Activated naive CD4-positive, alpha-beta T cell treated with anti-CD3 and anti-CD28 coated beads for 36 hours (primary cell): ENCODE results near the gene TMEM44. TPM values are rescaled to one million over a fixed set of nuclear protein-coding genes. Genes with fewer than 3 reads are reported as not detected.

Experiments used
- CTCF ChIA-PET: fragments of 350-600 bp; sonication (Branson Sonifier 250); formaldehyde crosslinking; loops from one replicate; lab custom pipeline; 2021; ENCODE audit warnings: antibody characterized with exemption; lab: Charles Lee
- DNase-seq: peaks from one replicate; pipeline ENCODE4 v3.0.0-alpha.2; 2020
- H3K27ac Mint-ChIP-seq: one replicate; pipeline ENCODE4 v1.8.0; 2021; ENCODE audit warnings: mild to moderate bottlenecking, mixed read lengths
- H3K27me3 Mint-ChIP-seq: one replicate; pipeline ENCODE4 v1.8.0; 2021; ENCODE audit warnings: low read depth, mixed read lengths
- H3K36me3 Mint-ChIP-seq: one replicate; pipeline ENCODE4 v1.8.0; 2021; ENCODE audit warnings: low read depth, mixed read lengths
- H3K4me1 Mint-ChIP-seq: one replicate; pipeline ENCODE4 v1.8.0; 2021; ENCODE audit warnings: low read depth, mixed read lengths
- H3K4me3 Mint-ChIP-seq: one replicate; pipeline ENCODE4 v1.8.0; 2021; ENCODE audit warnings: mild to moderate bottlenecking, moderate library complexity, mixed read lengths
- H3K9me3 Mint-ChIP-seq: one replicate; pipeline ENCODE4 v1.8.0; 2021; ENCODE audit warnings: mixed read lengths
- intact Hi-C: fragments of 100-400 bp; cut with micrococcal nuclease; formaldehyde crosslinking; loops from one replicate; pipeline ENCODE4 v1.15.1; 2023
- total RNA-seq, 2 experiments: library from RNA; stranded (reverse); gene quantifications; one replicate each; pipeline ENCODE4 v1.2.3, GENCODE V29; 2021

The TMEM44 gene
- total RNA-seq: 1 to 10 TPM in 1 of 2 experiments, under 1 TPM in 1; 0.93 to 1.7 TPM

GRCh38 chr3:194633349-194634004 is at the start of gene TMEM44:
Gene TMEM44, minus strand, starts transcription at chr3:194633419. Its CDS starts 204 bp downstream, at chr3:194633215.
- CTCF ChIA-PET: interaction anchor here (0.5 to 1.5 kb wide), 6 partner anchors 9 to 162 kb away, joined by 3 to 10 read pairs (median 4); no protein-coding TSS in a partner anchor
- intact Hi-C loops: loop anchor here (1.0 to 5.0 kb wide), 4 partner anchors 39 to 301 kb away; partner anchors contain the start of gene GP5
- H3K36me3 Mint-ChIP-seq: no peaks in the 10 kb centered on the region

GRCh38 chr3:194682694-194683310 is 49.6 kb upstream of the TMEM44 start:
- Mint-ChIP-seq H3K4me3 (no peak overlapping the region), H3K36me3 (no peaks in the 10 kb centered on the region), H3K4me1 (peaks cover 29% of the 10 kb centered on the region), H3K9me3 (no peaks in the 10 kb centered on the region), H3K27me3 (peaks cover 13% of the 10 kb centered on the region), H3K27ac (no peak overlapping the region)
- DNase-seq: peak; percentile 74
- intact Hi-C loops: loop anchor here (1.0 kb wide), 2 partner anchors 423 to 577 kb away; no protein-coding TSS in a partner anchor
- CTCF ChIA-PET: interaction anchor here (0.6 to 7.3 kb wide), 32 partner anchors 10 to 588 kb away, joined by 3 to 110 read pairs (median 4); partner anchors contain the start of genes LSG1 and XXYLT1

More at GRCh38 chr3:194633349-194634004, at the start of gene TMEM44:
- Mint-ChIP-seq H3K4me1 (peaks cover 6% of the 10 kb centered on the region), H3K4me3 (peak within 1 kb of the TSS; percentile 85), H3K27me3 (no peaks in the 10 kb centered on the region), H3K27ac (peak within 1 kb of the TSS; percentile 53), H3K9me3 (no peaks in the 10 kb centered on the region)
- peak; percentile 50 for DNase-seq

GRCh38 chr3:194682189-194682693 is 49.0 kb upstream of the TMEM44 start:
- H3K9me3 Mint-ChIP-seq: no peaks in the 10 kb centered on the region

GRCh38 chr3:194680888-194681615 is 47.8 kb upstream of the TMEM44 start:
- intact Hi-C loops: no loop called here
- Mint-ChIP-seq H3K36me3 (no peaks in the 10 kb centered on the region), H3K27me3 (peaks cover 7% of the 10 kb centered on the region), H3K27ac (no peak overlapping the region), H3K9me3 (no peaks in the 10 kb centered on the region), H3K4me1 (peaks cover 30% of the 10 kb centered on the region), H3K4me3 (no peak overlapping the region)
- DNase-seq: no peak
- CTCF ChIA-PET: interaction anchor here (0.6 to 7.3 kb wide), 4 partner anchors 8 to 581 kb away, joined by 4 to 110 read pairs (median 16); partner anchors contain the start of gene LSG1

More at GRCh38 chr3:194682189-194682693, 49.0 kb upstream of the TMEM44 start:
- no peak for DNase-seq
- H3K36me3 Mint-ChIP-seq: no peaks in the 10 kb centered on the region
- H3K4me1 Mint-ChIP-seq: peaks cover 27% of the 10 kb centered on the region
- H3K4me3 Mint-ChIP-seq: no peak overlapping the region
- CTCF ChIA-PET: interaction anchor here (0.6 to 7.3 kb wide), 30 partner anchors 9 to 588 kb away, joined by 3 to 110 read pairs (median 4); partner anchors contain the start of genes LSG1 and XXYLT1
- intact Hi-C loops: loop anchor here (1.0 kb wide), 2 partner anchors 424 to 578 kb away; no protein-coding TSS in a partner anchor
- H3K27me3 Mint-ChIP-seq: peaks cover 13% of the 10 kb centered on the region
- H3K27ac Mint-ChIP-seq: no peak overlapping the region

- Mint-ChIP-seq H3K36me3 (no peaks in the 10 kb centered on the region), H3K4me1 (peaks cover 31% of the 10 kb centered on the region), H3K27me3 (no peaks in the 10 kb centered on the region), H3K9me3 (no peaks in the 10 kb centered on the region), H3K4me3 (no peak overlapping the region), H3K27ac (no peak overlapping the region)
- CTCF ChIA-PET: no interaction called here
- no peak for DNase-seq
- intact Hi-C loops: loop anchor here (10.0 kb wide), 2 partner anchors 768 to 1408 kb away; partner anchors contain the start of genes ACAP2 and TFRC
Observed at GRCh38 chr3:194676471-194676870, 43.3 kb upstream of the TMEM44 start.

- peak overlapping the region; percentile 10 for H3K4me3 Mint-ChIP-seq
- CTCF ChIA-PET: interaction anchor here (6.4 kb wide), 1 partner anchor 9 kb away, joined by 110 read pairs; the partner anchor contains the start of gene FAM43A
- H3K36me3 Mint-ChIP-seq: no peaks in the 10 kb centered on the region
- H3K27me3 Mint-ChIP-seq: no peaks in the 10 kb centered on the region
- peak overlapping the region; percentile 76 for H3K27ac Mint-ChIP-seq
- intact Hi-C loops: loop anchor here (10.0 kb wide), 2 partner anchors 769 to 1409 kb away; partner anchors contain the start of genes ACAP2 and TFRC
- H3K4me1 Mint-ChIP-seq: peaks cover 38% of the 10 kb centered on the region
- no peak for DNase-seq
- no peaks in the 10 kb centered on the region for H3K9me3 Mint-ChIP-seq
Observed at GRCh38 chr3:194675680-194676079, 42.5 kb upstream of the TMEM44 start.

GRCh38 chr3:194675081-194675640 is 41.9 kb upstream of the TMEM44 start:
- peak overlapping the region; percentile 76 for H3K27ac Mint-ChIP-seq
- H3K36me3 Mint-ChIP-seq: no peaks in the 10 kb centered on the region
- peak; percentile 57 for DNase-seq
- no peaks in the 10 kb centered on the region for H3K9me3 Mint-ChIP-seq
- peaks cover 43% of the 10 kb centered on the region for H3K4me1 Mint-ChIP-seq
- intact Hi-C loops: loop anchor here (10.0 kb wide), 2 partner anchors 770 to 1410 kb away; partner anchors contain the start of genes ACAP2 and TFRC
- peak overlapping the region; percentile 10 for H3K4me3 Mint-ChIP-seq
- CTCF ChIA-PET: interaction anchor here (6.4 kb wide), 1 partner anchor 10 kb away, joined by 110 read pairs; the partner anchor contains the start of gene FAM43A
- no peaks in the 10 kb centered on the region for H3K27me3 Mint-ChIP-seq

- CTCF ChIA-PET: interaction anchor here (6.4 kb wide), 1 partner anchor 11 kb away, joined by 110 read pairs; the partner anchor contains the start of gene FAM43A
- intact Hi-C loops: loop anchor here (5.0 to 10.0 kb wide), 3 partner anchors 771 to 1411 kb away; partner anchors contain the start of genes ACAP2, PPP1R2 and TFRC
- peaks cover 47% of the 10 kb centered on the region for H3K4me1 Mint-ChIP-seq
- no peak for DNase-seq
- H3K9me3 Mint-ChIP-seq: no peaks in the 10 kb centered on the region
- peaks cover 1% of the 10 kb centered on the region for H3K36me3 Mint-ChIP-seq
- no peak overlapping the region for H3K27ac Mint-ChIP-seq
- H3K4me3 Mint-ChIP-seq: peak overlapping the region; percentile 34
- no peaks in the 10 kb centered on the region for H3K27me3 Mint-ChIP-seq
Observed at GRCh38 chr3:194673761-194674160, 40.5 kb upstream of the TMEM44 start.

GRCh38 chr3:194672876-194673275 is 39.7 kb upstream of the TMEM44 start:
- intact Hi-C loops: loop anchor here (1.0 to 10.0 kb wide), 8 partner anchors 12 to 1412 kb away; partner anchors contain the start of genes ACAP2, ATP13A3, FAM43A and PPP1R2
- Mint-ChIP-seq H3K27me3 (no peaks in the 10 kb centered on the region), H3K4me3 (peak overlapping the region; percentile 99), H3K27ac (peak overlapping the region; percentile 13), H3K36me3 (peaks cover 5% of the 10 kb centered on the region), H3K4me1 (peaks cover 51% of the 10 kb centered on the region), H3K9me3 (no peaks in the 10 kb centered on the region)
- CTCF ChIA-PET: interaction anchor here (0.6 to 6.4 kb wide), 7 partner anchors 12 to 598 kb away, joined by 3 to 110 read pairs (median 3); partner anchors contain the start of genes FAM43A and XXYLT1
- DNase-seq: no peak

- peaks cover 5% of the 10 kb centered on the region for H3K36me3 Mint-ChIP-seq
- intact Hi-C loops: loop anchor here (1.0 to 10.0 kb wide), 9 partner anchors 13 to 1413 kb away; partner anchors contain the start of genes ACAP2, ATP13A3, FAM43A and PPP1R2
- peak within 1 kb of the TSS; percentile 97 for H3K27ac Mint-ChIP-seq
- no peaks in the 10 kb centered on the region for H3K9me3 Mint-ChIP-seq
- no peaks in the 10 kb centered on the region for H3K27me3 Mint-ChIP-seq
- peak; percentile 94 for DNase-seq
- peaks cover 55% of the 10 kb centered on the region for H3K4me1 Mint-ChIP-seq
- CTCF ChIA-PET: interaction anchor here (0.5 to 6.4 kb wide), 22 partner anchors 11 to 598 kb away, joined by 3 to 110 read pairs (median 4); partner anchors contain the start of genes FAM43A and XXYLT1
- H3K4me3 Mint-ChIP-seq: peak within 1 kb of the TSS; percentile 99
Observed at GRCh38 chr3:194671900-194672808, 38.9 kb upstream of the TMEM44 start, which contains the start of gene LSG1. Gene LSG1, minus strand, starts transcription at chr3:194672191. Its CDS starts 29 bp downstream, at chr3:194672162.
